CD4-positive, alpha-beta T cell treated with Interleukin-15 for 1 hour (primary cell): ENCODE data around the gene MAP1A.
"Not testable (repeated sequence)": the region's sequence is repeated elsewhere in the genome, so short reads cannot be mapped to it uniquely, and the experiment has no call there.

Experiments
- DNase-seq: peaks from one replicate; pipeline ENCODE4 v3.0.0-alpha.2; 2020

MAP1A gene

GRCh38 chr15:43531018-43531670 is 13.7 kb downstream of the MAP1A start:
- no peak for DNase-seq

GRCh38 chr15:43532826-43533225 is 15.4 kb downstream of the MAP1A start:
- DNase-seq = not testable (repeated sequence)

DNA sequence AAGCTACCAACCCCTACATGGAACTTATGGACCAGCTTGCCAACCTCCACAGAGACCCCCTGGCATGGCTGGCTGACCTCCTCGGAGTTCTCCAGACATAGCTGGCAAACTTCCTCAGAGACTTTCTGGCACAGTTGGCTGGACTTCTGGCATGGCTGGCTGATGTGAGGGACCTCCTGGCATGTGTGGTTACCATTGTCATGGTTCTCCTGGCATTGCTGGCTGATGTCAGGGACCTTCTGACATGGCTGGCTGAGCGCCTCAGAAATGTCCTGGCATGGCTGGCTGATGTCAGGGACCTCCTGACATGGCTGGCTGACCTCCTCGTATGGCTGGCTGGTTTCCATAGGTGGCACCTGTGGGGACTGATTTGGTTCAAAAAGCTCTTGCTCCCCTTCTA is 17.5 kb downstream of the MAP1A start:
- no peak for DNase-seq

- no peak for DNase-seq
These were observed 20.7 kb downstream of the MAP1A start for GRCh38 chr15:43538091-43538490.

- no peak for DNase-seq
These were observed 24.4 kb downstream of the MAP1A start for GRCh38 chr15:43541785-43542184.

DNA sequence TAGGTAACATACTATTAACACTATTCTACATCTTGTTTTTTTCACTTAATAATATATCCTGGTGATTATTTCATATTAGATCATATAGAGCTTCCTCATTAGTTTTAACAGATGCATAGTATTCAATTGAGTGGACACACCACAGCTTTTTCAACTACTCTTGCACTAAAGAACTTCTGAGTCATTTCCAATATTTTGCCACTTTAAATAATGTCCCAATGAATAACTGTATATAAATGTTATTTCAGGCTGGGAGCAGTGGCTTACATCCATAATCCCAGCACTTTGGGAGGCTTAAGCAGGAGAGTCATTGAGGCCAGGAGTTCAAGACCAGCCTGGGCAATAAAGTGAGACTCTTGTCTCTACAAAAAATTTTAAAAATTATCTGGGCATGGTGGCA is 26.9 kb downstream of the MAP1A start:
- no peak for DNase-seq

GRCh38 chr15:43545426-43545825 is 28.0 kb downstream of the MAP1A start:
- DNase-seq = no peak

- no peak for DNase-seq
These were observed 30.1 kb downstream of the MAP1A start for GRCh38 chr15:43547539-43547938.

- no peak for DNase-seq
These were observed 33.3 kb downstream of the MAP1A start for GRCh38 chr15:43550527-43551363.

GRCh38 chr15:43552256-43552655 is 34.8 kb downstream of the MAP1A start:
- no peak for DNase-seq

- no peak for DNase-seq
These were observed 35.6 kb downstream of the MAP1A start for GRCh38 chr15:43552986-43553385.

DNA sequence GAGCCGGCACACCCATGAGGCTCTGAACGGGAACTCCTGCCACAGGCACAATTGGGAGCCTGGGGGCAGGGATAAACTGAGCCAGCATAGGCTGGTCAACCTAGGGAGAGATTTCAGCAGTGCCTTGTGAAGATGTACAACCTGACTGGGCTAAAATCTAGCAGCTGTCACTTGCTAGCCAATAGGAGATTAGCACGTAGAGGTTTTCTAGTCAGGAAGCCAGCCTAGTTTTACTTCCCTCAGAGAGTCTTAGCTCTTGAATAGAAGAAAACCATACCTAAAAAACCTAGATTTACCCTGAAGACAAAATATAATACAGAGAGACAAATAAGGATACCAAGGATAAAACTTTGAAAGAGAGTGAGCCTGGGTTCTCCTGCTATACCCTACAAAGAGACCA is 45.3 kb downstream of the MAP1A start:
- not testable (repeated sequence) for DNase-seq

- not testable (repeated sequence) for DNase-seq
These were observed 46.4 kb downstream of the MAP1A start for GRCh38 chr15:43563793-43564192.

DNA sequence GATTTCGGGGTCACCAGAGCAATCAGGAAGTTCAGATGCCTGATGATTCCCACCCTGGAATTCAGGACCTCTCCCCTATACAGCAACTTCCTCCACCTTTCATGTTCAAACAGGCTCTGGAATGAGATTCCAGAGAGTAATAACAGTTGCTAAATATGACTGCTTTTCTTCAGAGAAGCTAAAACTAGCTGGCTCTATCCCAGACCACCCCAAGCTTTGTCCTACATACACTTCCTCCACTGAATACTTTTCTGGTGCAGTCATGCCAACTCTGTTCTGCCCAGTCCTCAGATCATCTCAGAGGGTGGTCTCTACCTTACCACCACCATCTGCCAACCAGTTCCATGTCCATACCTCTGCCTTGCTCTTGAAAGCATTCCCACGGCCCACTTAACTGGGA is 49.2 kb downstream of the MAP1A start:
- DNase-seq = not testable (repeated sequence)

DNA sequence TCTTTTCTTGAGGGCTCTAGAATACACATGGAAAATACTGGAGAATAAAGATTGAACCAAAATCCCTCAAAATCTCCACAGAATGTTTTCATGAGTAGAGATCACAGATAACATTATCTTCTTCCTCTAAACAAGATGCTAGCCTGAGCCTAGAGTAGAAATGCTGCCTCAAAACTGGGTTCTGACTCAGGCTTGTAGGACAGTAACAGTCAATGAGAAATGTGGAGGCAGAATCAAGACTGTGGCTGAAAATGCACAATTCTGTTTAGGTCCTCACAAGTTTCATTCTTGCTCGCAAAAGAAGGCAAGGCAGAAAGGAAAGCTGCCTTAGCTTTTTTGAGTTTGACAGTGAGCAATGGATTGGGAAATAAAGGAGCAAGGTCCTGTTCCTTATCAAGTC is 57.2 kb downstream of the MAP1A start:
- not testable (repeated sequence) for DNase-seq
